Measurements from ENCODE around the gene MIB2. TPM values are rescaled to one million over a fixed set of nuclear protein-coding genes. Genes with fewer than 3 reads are reported as not detected.

Gene MIB2
- total RNA-seq, 1 donor from 2014 or later = 78.2 TPM

GRCh38 chr1:1610796-1611195 is 4.5 kb upstream of the MIB2 start:
- DNase-seq (ENCODE audit: low read depth) (no peak), FAIRE-seq (no peak)
- no peaks in the 10 kb centered on the region for H3K27me3 ChIP-seq (ENCODE audit: control insufficient read depth, insufficient read depth, low read length)
- no peak for TF ChIP-seq CTCF (IDR thresholded peaks at IDR 0.05; ENCODE audit: insufficient read depth, low read length, severe bottlenecking)
- H3K36me3 ChIP-seq (ENCODE audit: control insufficient read depth, insufficient read depth, low read length) = no peaks in the 10 kb centered on the region
- no peak overlapping the region for H3K4me3 ChIP-seq (ENCODE audit: low read depth, low read length)

- H3K4me3 ChIP-seq (ENCODE audit: low read depth, low read length) = no peak overlapping the region
- no peaks in the 10 kb centered on the region for H3K27me3 ChIP-seq (ENCODE audit: control insufficient read depth, insufficient read depth, low read length)
- DNase-seq (ENCODE audit: low read depth) (no peak), FAIRE-seq (no peak)
- TF ChIP-seq CTCF (IDR thresholded peaks at IDR 0.05; ENCODE audit: insufficient read depth, low read length, severe bottlenecking) = no peak
- no peaks in the 10 kb centered on the region for H3K36me3 ChIP-seq (ENCODE audit: control insufficient read depth, insufficient read depth, low read length)
Observed at GRCh38 chr1:1612104-1612400, 3.2 kb upstream of the MIB2 start.

- no peak for FAIRE-seq
- no peaks in the 10 kb centered on the region for H3K27me3 ChIP-seq (ENCODE audit: control insufficient read depth, insufficient read depth, low read length)
- no peak for DNase-seq (ENCODE audit: low read depth)
- H3K4me3 ChIP-seq (ENCODE audit: low read depth, low read length) = peak overlapping the region; percentile 99
- H3K36me3 ChIP-seq (ENCODE audit: control insufficient read depth, insufficient read depth, low read length) = peaks cover 3% of the 10 kb centered on the region
- no peak for TF ChIP-seq CTCF (IDR thresholded peaks at IDR 0.05; ENCODE audit: insufficient read depth, low read length, severe bottlenecking)
Observed at GRCh38 chr1:1613509-1614082, 1.7 kb upstream of the MIB2 start.

- TF ChIP-seq CTCF (IDR thresholded peaks at IDR 0.05; ENCODE audit: insufficient read depth, low read length, severe bottlenecking) = no peak
- DNase-seq (ENCODE audit: low read depth) (peak; percentile 87), FAIRE-seq (no peak)
- H3K27me3 ChIP-seq (ENCODE audit: control insufficient read depth, insufficient read depth, low read length) = no peaks in the 10 kb centered on the region
- H3K36me3 ChIP-seq (ENCODE audit: control insufficient read depth, insufficient read depth, low read length) = peaks cover 3% of the 10 kb centered on the region
- H3K4me3 ChIP-seq (ENCODE audit: low read depth, low read length) = peak overlapping the region; percentile 99
Observed at GRCh38 chr1:1614204-1614953, 921 bp upstream of the MIB2 start.

- peaks cover 3% of the 10 kb centered on the region for H3K36me3 ChIP-seq (ENCODE audit: control insufficient read depth, insufficient read depth, low read length)
- H3K27me3 ChIP-seq (ENCODE audit: control insufficient read depth, insufficient read depth, low read length) = no peaks in the 10 kb centered on the region
- H3K4me3 ChIP-seq (ENCODE audit: low read depth, low read length) = peak overlapping the region; percentile 99
- DNase-seq (ENCODE audit: low read depth) (no peak), FAIRE-seq (no peak)
- TF ChIP-seq CTCF (IDR thresholded peaks at IDR 0.05; ENCODE audit: insufficient read depth, low read length, severe bottlenecking) = no peak
Observed at GRCh38 chr1:1614954-1615255, 395 bp upstream of the MIB2 start.

Measured in bronchial epithelial cell (primary cell).